Prostate gland (tissue), 2 donors: ENCODE measurements around the gene MLLT10. TPM values are rescaled to one million over a fixed set of nuclear protein-coding genes. Genes with fewer than 3 reads are reported as not detected.
"Not testable (repeated sequence)": the region's sequence is repeated elsewhere in the genome, so short reads cannot be mapped to it uniquely, and the experiment has no call there.

ENCODE experiments used
- DNase-seq: peaks from one replicate; pipeline ENCODE4 v3.0.0-alpha.2; 2019; ENCODE audit warnings: low spot score
- H3K27ac ChIP-seq, 2 donors: fragments of 200-600 bp; sonication (generic); 2 replicates each; pipeline ENCODE4 v1.5.1; 2017 to 2019
- H3K27me3 ChIP-seq: fragments of 200-600 bp; sonication (generic); replicated peaks from 2 replicates; pipeline ENCODE4 v1.5.1; 2019; ENCODE audit not compliant: insufficient read depth
- H3K36me3 ChIP-seq, 2 donors: fragments of 200-600 bp; sonication (generic); 1 replicate in 1 of 2; 2 replicates in 1 of 2; pipeline versions ENCODE4 v1.5.1 to v1.8.1; 2017 to 2019
- H3K4me1 ChIP-seq: fragments of 200-600 bp; sonication (generic); replicated peaks from 2 replicates; pipeline ENCODE4 v1.5.1; 2019
- H3K4me3 ChIP-seq, 2 donors: fragments of 200-600 bp; sonication (generic); 2 replicates each; pipeline ENCODE4 v1.5.1; 2017 to 2019
- H3K9me3 ChIP-seq: fragments of 200-600 bp; sonication (generic); 2 replicates; pipeline ENCODE4 v1.5.1; 2017
- POLR2A ChIP-seq: fragments of 450-650 bp; IDR thresholded peaks from one replicate; pipeline ENCODE4 v1.6.1; 2016; ENCODE audit warnings: antibody characterized with exemption, mild to moderate bottlenecking
- POLR2AphosphoS5 ChIP-seq: sonication (generic); formaldehyde crosslinking; IDR thresholded peaks from one replicate; pipeline ENCODE4 v1.6.1; 2017; ENCODE audit warnings: antibody characterized with exemption
- WGBS: methylation state at CpG from one replicate; pipeline ENCODE4 v1.1.5; 2018; 5-methylcytosine and 5-hydroxymethylcytosine counted together
- intact Hi-C: fragments of 100-400 bp; cut with DNase I; formaldehyde crosslinking; loops from one replicate; pipeline ENCODE4 v1.14.2; 2022
- total RNA-seq, 2 donors: library from RNA; depleted of rRNA; stranded (reverse); fragments of >200 nt; gene quantifications; one replicate each; pipeline ENCODE4 v1.1.0, GENCODE V29; 2016
- TF ChIP-seq, protein P1 (sequence below), 4 experiments: fragments of 200-600 bp in 2 of 4; fragments of 450-650 bp in 2 of 4; sonication (generic) in 2 of 4; IDR thresholded peaks; 1 replicate in 3 of 4; 2 replicates in 1 of 4; pipeline ENCODE4 v1.5.1; 2016 to 2019; ENCODE audit warnings: antibody characterized with exemption in 4 of 4, mild to moderate bottlenecking in 2 of 4, moderate library complexity in 2 of 4

Gene MLLT10
- total RNA-seq, 2 donors from 2014 or later = 31.2 to 68.3 TPM

DNA sequence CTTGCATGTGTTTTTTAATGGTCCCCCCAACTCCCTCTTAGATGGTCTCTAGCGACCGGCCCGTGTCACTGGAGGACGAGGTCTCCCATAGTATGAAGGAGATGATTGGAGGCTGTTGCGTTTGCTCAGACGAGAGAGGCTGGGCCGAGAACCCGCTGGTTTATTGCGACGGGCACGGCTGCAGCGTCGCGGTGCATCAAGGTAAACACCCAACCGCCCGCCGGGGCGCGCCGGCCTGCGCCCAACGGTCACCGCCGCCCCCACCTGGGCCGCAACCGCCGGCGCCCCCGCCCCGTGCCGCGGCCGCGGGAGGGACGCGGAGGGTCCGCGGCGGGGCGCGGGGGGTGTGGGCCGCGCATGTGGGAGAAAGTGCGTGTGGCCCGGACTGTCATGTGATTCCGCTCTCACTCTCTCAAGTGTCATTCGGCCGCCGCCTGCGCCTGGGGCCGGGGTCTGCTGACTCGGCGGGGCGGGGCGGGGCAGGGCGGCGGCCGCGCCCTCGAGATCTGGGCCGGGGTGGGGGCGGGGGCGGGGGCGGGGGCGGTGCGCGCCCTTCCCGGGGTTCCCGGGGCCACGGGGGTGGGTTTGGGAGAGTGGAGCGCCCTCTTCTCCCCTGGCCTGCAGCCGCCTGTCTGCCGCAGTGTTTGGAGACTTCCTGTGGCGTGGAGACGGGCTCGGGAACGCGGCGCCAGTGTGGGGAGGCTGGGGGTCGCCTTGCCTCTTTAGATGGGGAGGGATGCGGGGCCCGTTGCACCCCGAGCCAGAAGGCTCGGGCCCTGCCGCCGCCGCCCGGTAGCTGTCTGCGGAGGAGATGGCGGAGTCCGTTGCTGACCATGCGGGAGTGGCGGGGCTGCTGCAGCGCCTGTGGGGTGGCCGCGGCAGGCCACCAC lies 817 bp downstream of the MLLT10 start:
- intact Hi-C loops = no loop called here
- under 1% methylated on average over 69 of the region's 96 CpGs for WGBS
- H3K9me3 ChIP-seq = no peaks in the 10 kb centered on the region
- H3K4me3 ChIP-seq = peak overlapping the region; percentile 86 to 91
- H3K27me3 ChIP-seq = no peaks in the 10 kb centered on the region
- peaks cover 0 to 3% of the 10 kb centered on the region in 2 donors for H3K36me3 ChIP-seq
- H3K27ac ChIP-seq = peak overlapping the region; percentile 93 to 96
- H3K4me1 ChIP-seq = no peaks in the 10 kb centered on the region
- DNase-seq = peak; percentile 54
- no peak for TF ChIP-seq POLR2AphosphoS5
- TF ChIP-seq, protein P1, sequence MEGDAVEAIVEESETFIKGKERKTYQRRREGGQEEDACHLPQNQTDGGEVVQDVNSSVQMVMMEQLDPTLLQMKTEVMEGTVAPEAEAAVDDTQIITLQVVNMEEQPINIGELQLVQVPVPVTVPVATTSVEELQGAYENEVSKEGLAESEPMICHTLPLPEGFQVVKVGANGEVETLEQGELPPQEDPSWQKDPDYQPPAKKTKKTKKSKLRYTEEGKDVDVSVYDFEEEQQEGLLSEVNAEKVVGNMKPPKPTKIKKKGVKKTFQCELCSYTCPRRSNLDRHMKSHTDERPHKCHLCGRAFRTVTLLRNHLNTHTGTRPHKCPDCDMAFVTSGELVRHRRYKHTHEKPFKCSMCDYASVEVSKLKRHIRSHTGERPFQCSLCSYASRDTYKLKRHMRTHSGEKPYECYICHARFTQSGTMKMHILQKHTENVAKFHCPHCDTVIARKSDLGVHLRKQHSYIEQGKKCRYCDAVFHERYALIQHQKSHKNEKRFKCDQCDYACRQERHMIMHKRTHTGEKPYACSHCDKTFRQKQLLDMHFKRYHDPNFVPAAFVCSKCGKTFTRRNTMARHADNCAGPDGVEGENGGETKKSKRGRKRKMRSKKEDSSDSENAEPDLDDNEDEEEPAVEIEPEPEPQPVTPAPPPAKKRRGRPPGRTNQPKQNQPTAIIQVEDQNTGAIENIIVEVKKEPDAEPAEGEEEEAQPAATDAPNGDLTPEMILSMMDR (IDR thresholded peaks at IDR 0.05) = peak in 1 of 4 experiments; percentile 10
- TF ChIP-seq POLR2A = no peak

DNA sequence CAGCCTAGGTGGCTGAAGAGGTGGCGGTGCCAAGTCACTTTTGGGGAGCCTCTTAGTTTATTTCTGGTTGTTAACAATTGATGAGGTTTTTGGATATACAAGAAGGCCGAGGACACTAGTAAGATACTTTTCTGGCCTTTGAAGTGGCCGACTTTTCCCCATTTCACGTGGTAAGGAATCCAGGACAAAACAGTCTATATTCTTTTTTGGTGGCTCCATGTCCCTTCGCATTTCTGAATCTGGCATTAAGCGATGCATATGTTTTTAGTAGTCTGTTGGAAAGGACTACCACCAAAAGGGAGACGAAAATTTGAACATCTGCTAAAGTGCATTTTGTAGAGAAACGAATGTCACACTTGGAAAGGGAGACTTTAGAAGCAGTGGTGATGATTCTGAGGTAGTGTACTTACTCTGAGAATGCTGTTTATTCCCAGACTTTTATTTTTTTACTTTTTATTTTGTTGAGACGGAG lies 1.5 kb downstream of the MLLT10 start:
- DNase-seq = no peak
- no peaks in the 10 kb centered on the region for H3K9me3 ChIP-seq
- WGBS = 24% methylated on average over 9 of the region's 9 CpGs
- TF ChIP-seq, protein P1 (IDR thresholded peaks at IDR 0.05) = no peak
- TF ChIP-seq POLR2A = no peak
- peak overlapping the region; percentile 86 to 91 for H3K4me3 ChIP-seq
- H3K27me3 ChIP-seq = no peaks in the 10 kb centered on the region
- H3K36me3 ChIP-seq = peaks cover 0 to 3% of the 10 kb centered on the region in 2 donors
- no peaks in the 10 kb centered on the region for H3K4me1 ChIP-seq
- peak overlapping the region; percentile 93 to 96 for H3K27ac ChIP-seq
- intact Hi-C loops = no loop called here

DNA sequence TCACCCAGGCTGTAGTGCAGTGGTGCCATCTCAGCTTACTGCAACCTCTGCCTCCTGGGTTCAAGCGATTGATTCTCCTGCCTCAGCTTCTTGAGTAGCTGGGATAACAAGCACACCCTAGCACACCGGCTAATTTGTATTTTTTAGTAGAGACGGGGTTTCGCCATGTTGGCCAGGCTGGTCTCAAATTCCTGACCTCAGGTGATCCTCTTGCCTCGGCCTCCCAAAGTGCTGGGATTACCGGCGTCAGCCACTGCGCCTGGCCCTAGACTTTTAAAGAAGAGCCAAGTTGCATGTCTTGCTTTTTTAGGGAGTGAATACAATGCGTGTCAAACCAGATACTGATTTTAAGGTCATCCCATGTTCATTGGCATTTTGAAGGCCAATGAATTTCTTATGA lies 1.9 kb downstream of the MLLT10 start:
- intact Hi-C loops, DNase-seq: not testable (repeated sequence)
- 85% methylated on average over 9 of the region's 9 CpGs for WGBS

DNA sequence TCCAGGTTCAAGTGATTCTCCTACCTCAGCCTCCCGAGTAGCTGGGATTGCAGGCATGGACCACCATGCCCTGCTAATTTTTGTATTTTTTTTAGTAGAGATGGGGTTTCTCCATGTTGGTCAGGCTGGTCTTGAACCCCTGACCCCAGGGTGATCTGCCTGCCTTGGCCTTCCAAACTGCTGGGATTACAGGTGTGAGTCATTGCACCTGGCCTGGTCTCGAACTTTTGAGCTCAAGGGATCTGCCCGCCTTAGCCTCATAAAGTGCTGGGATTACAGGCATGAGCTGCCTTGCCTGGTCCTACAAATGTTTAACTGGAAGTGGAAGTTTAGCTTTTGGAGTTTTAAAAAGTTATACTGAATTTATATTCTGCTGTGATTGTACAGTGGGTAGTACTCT lies 2.8 kb downstream of the MLLT10 start:
- Histone ChIP-seq H3K27ac (no peak overlapping the region), H3K36me3 (peaks cover 0 to 3% of the 10 kb centered on the region in 2 donors), H3K4me1 (no peaks in the 10 kb centered on the region), H3K9me3 (no peaks in the 10 kb centered on the region), H3K27me3 (no peaks in the 10 kb centered on the region), H3K4me3 (no peak overlapping the region)
- no peak for DNase-seq
- 89% methylated on average over 3 of the region's 3 CpGs for WGBS
- intact Hi-C loops = no loop called here
- TF ChIP-seq POLR2A (no peak), POLR2AphosphoS5 (no peak)
- TF ChIP-seq, protein P1 (IDR thresholded peaks at IDR 0.05) = no peak

More for the DNA sequence above, 1.9 kb downstream of the MLLT10 start:
- not testable (repeated sequence) for H3K27me3 ChIP-seq, H3K27ac ChIP-seq, H3K9me3 ChIP-seq, H3K36me3 ChIP-seq, H3K4me1 ChIP-seq
- H3K4me3 ChIP-seq = peak overlapping the region in 1 of 2 donors; percentile 91

DNA sequence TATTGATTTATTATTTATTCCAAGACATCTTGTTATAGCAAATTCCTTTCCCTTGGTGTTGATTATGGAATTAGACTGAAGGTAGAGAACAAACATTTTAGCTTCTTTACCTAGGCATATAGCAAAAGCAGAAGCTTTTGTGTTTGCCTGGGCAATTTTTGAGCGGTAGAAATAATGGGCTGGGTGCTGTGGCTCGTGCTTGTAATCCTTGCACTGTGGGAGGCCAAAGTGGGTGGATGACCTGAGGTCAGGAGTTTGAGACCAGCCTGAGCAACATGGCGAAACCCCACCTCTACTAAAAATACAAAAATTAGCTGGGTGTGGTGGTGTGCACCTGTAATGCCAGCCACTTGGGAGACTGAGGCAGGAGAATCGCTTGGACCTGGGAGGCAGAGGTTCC lies 6.7 kb downstream of the MLLT10 start:
- H3K36me3 ChIP-seq, DNase-seq, H3K4me1 ChIP-seq, H3K4me3 ChIP-seq, H3K9me3 ChIP-seq, intact Hi-C loops, H3K27ac ChIP-seq, H3K27me3 ChIP-seq: not testable (repeated sequence)
- 95% methylated on average over 4 of the region's 4 CpGs for WGBS

DNA sequence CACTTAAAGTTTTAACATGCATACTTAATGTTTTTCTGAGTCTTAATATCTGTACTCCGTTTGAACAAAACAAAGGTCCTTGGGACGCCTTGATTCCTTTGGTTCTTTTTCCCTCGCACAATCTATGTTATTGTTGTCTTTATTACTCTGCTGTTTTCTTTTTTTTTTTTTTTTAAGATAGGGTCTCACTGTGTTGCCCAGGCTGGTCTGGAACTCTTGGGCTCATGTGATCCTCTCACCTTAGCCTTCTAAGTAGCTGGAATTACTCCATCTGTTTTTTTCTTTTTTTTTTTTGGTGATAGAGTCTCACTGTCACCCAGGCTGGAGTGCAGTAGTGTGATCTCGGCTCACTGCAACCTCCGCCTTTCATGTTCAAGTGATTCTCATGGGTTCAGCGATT lies 13.2 kb downstream of the MLLT10 start:
- Histone ChIP-seq H3K27me3 (no peaks in the 10 kb centered on the region), H3K4me3 (no peak overlapping the region), H3K36me3 (no peaks in the 10 kb centered on the region), H3K4me1 (no peaks in the 10 kb centered on the region), H3K27ac (no peak overlapping the region), H3K9me3 (no peaks in the 10 kb centered on the region)
- intact Hi-C loops = no loop called here
- no peak for TF ChIP-seq POLR2A
- TF ChIP-seq, protein P1 (IDR thresholded peaks at IDR 0.05) = no peak
- TF ChIP-seq POLR2AphosphoS5 = no peak
- DNase-seq = no peak
- WGBS = 98% methylated on average over 6 of the region's 6 CpGs
